ENCODE data around the gene CALML6.

DNA sequence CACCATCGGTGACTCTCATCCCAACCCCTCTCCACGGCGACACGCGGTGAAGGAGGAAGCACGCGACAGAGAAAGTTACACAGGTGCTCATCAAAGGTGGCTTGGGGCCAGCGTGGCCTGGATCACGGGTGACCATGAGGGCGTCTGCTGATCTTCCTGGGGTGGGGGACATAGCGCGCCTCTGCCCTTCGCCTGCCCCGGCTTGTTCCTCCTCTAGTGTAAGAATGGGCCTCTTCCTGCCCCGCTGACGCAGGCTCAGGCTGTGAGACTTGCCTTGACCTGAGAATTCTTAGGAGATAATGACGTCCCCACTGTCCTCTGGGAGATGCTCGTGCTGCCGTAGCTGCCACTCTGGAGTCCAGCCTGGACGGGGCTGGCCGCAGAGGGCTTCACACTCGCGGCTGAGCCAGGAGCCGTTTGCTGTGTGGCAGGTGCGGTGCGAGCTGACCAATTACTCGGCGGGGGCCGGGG lies 43.0 kb downstream of the CALML6 start:
- TF ChIP-seq, protein P1, sequence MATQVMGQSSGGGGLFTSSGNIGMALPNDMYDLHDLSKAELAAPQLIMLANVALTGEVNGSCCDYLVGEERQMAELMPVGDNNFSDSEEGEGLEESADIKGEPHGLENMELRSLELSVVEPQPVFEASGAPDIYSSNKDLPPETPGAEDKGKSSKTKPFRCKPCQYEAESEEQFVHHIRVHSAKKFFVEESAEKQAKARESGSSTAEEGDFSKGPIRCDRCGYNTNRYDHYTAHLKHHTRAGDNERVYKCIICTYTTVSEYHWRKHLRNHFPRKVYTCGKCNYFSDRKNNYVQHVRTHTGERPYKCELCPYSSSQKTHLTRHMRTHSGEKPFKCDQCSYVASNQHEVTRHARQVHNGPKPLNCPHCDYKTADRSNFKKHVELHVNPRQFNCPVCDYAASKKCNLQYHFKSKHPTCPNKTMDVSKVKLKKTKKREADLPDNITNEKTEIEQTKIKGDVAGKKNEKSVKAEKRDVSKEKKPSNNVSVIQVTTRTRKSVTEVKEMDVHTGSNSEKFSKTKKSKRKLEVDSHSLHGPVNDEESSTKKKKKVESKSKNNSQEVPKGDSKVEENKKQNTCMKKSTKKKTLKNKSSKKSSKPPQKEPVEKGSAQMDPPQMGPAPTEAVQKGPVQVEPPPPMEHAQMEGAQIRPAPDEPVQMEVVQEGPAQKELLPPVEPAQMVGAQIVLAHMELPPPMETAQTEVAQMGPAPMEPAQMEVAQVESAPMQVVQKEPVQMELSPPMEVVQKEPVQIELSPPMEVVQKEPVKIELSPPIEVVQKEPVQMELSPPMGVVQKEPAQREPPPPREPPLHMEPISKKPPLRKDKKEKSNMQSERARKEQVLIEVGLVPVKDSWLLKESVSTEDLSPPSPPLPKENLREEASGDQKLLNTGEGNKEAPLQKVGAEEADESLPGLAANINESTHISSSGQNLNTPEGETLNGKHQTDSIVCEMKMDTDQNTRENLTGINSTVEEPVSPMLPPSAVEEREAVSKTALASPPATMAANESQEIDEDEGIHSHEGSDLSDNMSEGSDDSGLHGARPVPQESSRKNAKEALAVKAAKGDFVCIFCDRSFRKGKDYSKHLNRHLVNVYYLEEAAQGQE (IDR thresholded peaks at IDR 0.05): no peak
- TF ChIP-seq POLR2A (IDR thresholded peaks at IDR 0.05; ENCODE audit: low read length) (no peak), HOXA7 (CRISPR knock-in tag; IDR thresholded peaks at IDR 0.05) (no peak), SREBF2 (IDR thresholded peaks at IDR 0.05) (no peak), CEBPB (IDR thresholded peaks at IDR 0.05) (no peak)
